IPS-11a (cell line): Measurements from ENCODE around the gene PRKCA.
"Not testable (repeated sequence)": the region's sequence is repeated elsewhere in the genome, so short reads cannot be mapped to it uniquely, and the experiment has no call there.

Experiments
- H3K4me3 ChIP-seq: one replicate; pipeline ENCODE4 v1.5.1; 2013; ENCODE audit warnings: low read depth, low read length, control low read depth

PRKCA gene

GRCh38 chr17:66350576-66350975 is 48.2 kb downstream of the PRKCA start:
- not testable (repeated sequence) for H3K4me3 ChIP-seq

- H3K4me3 ChIP-seq: no peak overlapping the region
These were observed 48.6 kb downstream of the PRKCA start for GRCh38 chr17:66351033-66351432.

- H3K4me3 ChIP-seq: no peak overlapping the region
These were observed 49.3 kb downstream of the PRKCA start for GRCh38 chr17:66351701-66352100.

GRCh38 chr17:66353937-66354401 is 51.6 kb downstream of the PRKCA start:
- no peak overlapping the region for H3K4me3 ChIP-seq

- no peak overlapping the region for H3K4me3 ChIP-seq
These were observed 52.1 kb downstream of the PRKCA start for GRCh38 chr17:66354472-66354871.

GRCh38 chr17:66354981-66355380 is 52.6 kb downstream of the PRKCA start:
- no peak overlapping the region for H3K4me3 ChIP-seq

GRCh38 chr17:66355510-66355909 is 53.1 kb downstream of the PRKCA start:
- H3K4me3 ChIP-seq: no peak overlapping the region

- no peak overlapping the region for H3K4me3 ChIP-seq
These were observed 54.6 kb downstream of the PRKCA start for GRCh38 chr17:66357037-66357436.

- no peak overlapping the region for H3K4me3 ChIP-seq
These were observed 56.9 kb downstream of the PRKCA start for GRCh38 chr17:66359351-66359750.

- H3K4me3 ChIP-seq: not testable (repeated sequence)
These were observed 58.6 kb downstream of the PRKCA start for GRCh38 chr17:66360961-66361565.

- no peak overlapping the region for H3K4me3 ChIP-seq
These were observed 62.1 kb downstream of the PRKCA start for GRCh38 chr17:66364508-66364907.

GRCh38 chr17:66364990-66365490 is 62.6 kb downstream of the PRKCA start:
- no peak overlapping the region for H3K4me3 ChIP-seq

- no peak overlapping the region for H3K4me3 ChIP-seq
These were observed 63.5 kb downstream of the PRKCA start for GRCh38 chr17:66365903-66366302.

- H3K4me3 ChIP-seq: no peak overlapping the region
These were observed 64.7 kb downstream of the PRKCA start for GRCh38 chr17:66367107-66367506.

- no peak overlapping the region for H3K4me3 ChIP-seq
These were observed 67.4 kb downstream of the PRKCA start for GRCh38 chr17:66369830-66370229.

- no peak overlapping the region for H3K4me3 ChIP-seq
These were observed 69.1 kb downstream of the PRKCA start for GRCh38 chr17:66371561-66371960.

GRCh38 chr17:66372182-66372581 is 69.8 kb downstream of the PRKCA start:
- H3K4me3 ChIP-seq: no peak overlapping the region

- H3K4me3 ChIP-seq: no peak overlapping the region
These were observed 70.7 kb downstream of the PRKCA start for GRCh38 chr17:66373079-66373478.

GRCh38 chr17:66373944-66374817 is 71.8 kb downstream of the PRKCA start:
- no peak overlapping the region for H3K4me3 ChIP-seq

- H3K4me3 ChIP-seq: no peak overlapping the region
These were observed 72.7 kb downstream of the PRKCA start for GRCh38 chr17:66375121-66375520.

GRCh38 chr17:66378296-66378695 is 75.9 kb downstream of the PRKCA start:
- no peak overlapping the region for H3K4me3 ChIP-seq

GRCh38 chr17:66379544-66379943 is 77.1 kb downstream of the PRKCA start:
- no peak overlapping the region for H3K4me3 ChIP-seq
